ENCODE measurements around the gene SLC38A5. TPM values are rescaled to one million over a fixed set of nuclear protein-coding genes. Genes with fewer than 3 reads are reported as not detected.

SLC38A5 gene
- total and polyA plus RNA-seq, 9 of the 15 experiments (the other 6 are each of a cell fraction or from before 2014, with no cell fraction given): 9.3 to 228 (median 142) TPM

- POLR2A ChIA-PET: interaction anchor here (0.7 to 1.9 kb wide), 3 partner anchors 11 to 608 kb away, joined by 3 to 8 read pairs (median 3); no protein-coding TSS in a partner anchor
- Histone ChIP-seq H4K20me1 (replicated peaks; ENCODE audit: control insufficient read depth, insufficient read depth, low read length) (no peaks in the 10 kb centered on the region), H3K27ac (ENCODE audit: extremely low read depth, low read depth, low read length) (peak overlapping the region; percentile 91), H3K79me2 (ENCODE audit: control insufficient read depth, insufficient read depth, low read length) (peaks cover 57% of the 10 kb centered on the region), H3K9ac (ENCODE audit: insufficient read depth in 1 of 2, low read depth in 2 of 2, low read length in 2 of 2) (peak overlapping the region; percentile 94 to 96), H3K9me1 (ENCODE audit: control insufficient read depth, insufficient read depth, low read length) (no peaks in the 10 kb centered on the region), H3K4me1 (replicated peaks in 1 of 2; ENCODE audit: control insufficient read depth in 2 of 2, insufficient read depth in 2 of 2, low read length in 2 of 2) (peaks cover 31 to 47% of the 10 kb centered on the region in 2 experiments; a peak in 4 of 5 replicates), H2AFZ (ENCODE audit: low read depth, low read length) (peak overlapping the region; percentile 72), H3K4me2 (ENCODE audit: insufficient read depth, low read length) (peak overlapping the region; percentile 94), H3K9me3 (replicated peaks; ENCODE audit: control insufficient read depth, insufficient read depth, low read depth, low read length) (no peaks in the 10 kb centered on the region), H3K4me3 (peak overlapping the region; percentile 78), H3K27me3 (ENCODE audit: control insufficient read depth in 2 of 2, insufficient read depth in 2 of 2, low read length in 2 of 2) (no peaks in the 10 kb centered on the region), H3K36me3 (ENCODE audit: control insufficient read depth, insufficient read depth, low read length) (peaks cover 32% of the 10 kb centered on the region)
- FAIRE-seq: peak; percentile 84
- peak; percentile 73 to 83 (median 80) for DNase-seq (ENCODE audit: extremely low read depth in 1 of 4, low spot score in 3 of 4)
- no TSS peak for BruUV-seq (replicated peaks)
- in situ Hi-C loops (cut with MboI) (no loop called here), intact Hi-C loops (cut with micrococcal nuclease) (loop anchor here (5.0 kb wide), 1 partner anchor 211 kb away; the partner anchor contains the start of gene SSX1)
- peak; percentile 75 for ATAC-seq
- CTCF ChIA-PET (ENCODE audit: low intra/inter-chr PET ratio): no interaction called here
- 0% methylated on average over 12 of the region's 18 CpGs for whole genome bisulfite sequencing (ENCODE audit: insufficient coverage, low coverage, missing lambda C conversion rate)
- TF ChIP-seq MXI1 (IDR thresholded peaks at IDR 0.05; ENCODE audit: low read depth, low read length) (peak; percentile 92), BHLHE40 (IDR thresholded peaks at IDR 0.05; ENCODE audit: low read length) (0 out of 2 replicates have a peak, but pooled peaks have one; percentile 19), HLTF (IDR thresholded peaks at IDR 0.05) (no peak), NFE2 (IDR thresholded peaks at IDR 0.05; ENCODE audit: low read depth) (no peak), CTBP1 (IDR thresholded peaks at IDR 0.05; ENCODE audit: borderline replicate concordance) (no peak), ZNF239 (CRISPR knock-in tag; IDR thresholded peaks at IDR 0.05) (no peak), HDAC1 (IDR thresholded peaks at IDR 0.05) (peak in 1 of 2 experiments; percentile 91; a peak in 3 of 4 replicates), ATF7 (IDR thresholded peaks at IDR 0.05) (no peak), VEZF1 (CRISPR knock-in tag; IDR thresholded peaks at IDR 0.05) (peak; percentile 93)
- TF ChIP-seq, protein P1, sequence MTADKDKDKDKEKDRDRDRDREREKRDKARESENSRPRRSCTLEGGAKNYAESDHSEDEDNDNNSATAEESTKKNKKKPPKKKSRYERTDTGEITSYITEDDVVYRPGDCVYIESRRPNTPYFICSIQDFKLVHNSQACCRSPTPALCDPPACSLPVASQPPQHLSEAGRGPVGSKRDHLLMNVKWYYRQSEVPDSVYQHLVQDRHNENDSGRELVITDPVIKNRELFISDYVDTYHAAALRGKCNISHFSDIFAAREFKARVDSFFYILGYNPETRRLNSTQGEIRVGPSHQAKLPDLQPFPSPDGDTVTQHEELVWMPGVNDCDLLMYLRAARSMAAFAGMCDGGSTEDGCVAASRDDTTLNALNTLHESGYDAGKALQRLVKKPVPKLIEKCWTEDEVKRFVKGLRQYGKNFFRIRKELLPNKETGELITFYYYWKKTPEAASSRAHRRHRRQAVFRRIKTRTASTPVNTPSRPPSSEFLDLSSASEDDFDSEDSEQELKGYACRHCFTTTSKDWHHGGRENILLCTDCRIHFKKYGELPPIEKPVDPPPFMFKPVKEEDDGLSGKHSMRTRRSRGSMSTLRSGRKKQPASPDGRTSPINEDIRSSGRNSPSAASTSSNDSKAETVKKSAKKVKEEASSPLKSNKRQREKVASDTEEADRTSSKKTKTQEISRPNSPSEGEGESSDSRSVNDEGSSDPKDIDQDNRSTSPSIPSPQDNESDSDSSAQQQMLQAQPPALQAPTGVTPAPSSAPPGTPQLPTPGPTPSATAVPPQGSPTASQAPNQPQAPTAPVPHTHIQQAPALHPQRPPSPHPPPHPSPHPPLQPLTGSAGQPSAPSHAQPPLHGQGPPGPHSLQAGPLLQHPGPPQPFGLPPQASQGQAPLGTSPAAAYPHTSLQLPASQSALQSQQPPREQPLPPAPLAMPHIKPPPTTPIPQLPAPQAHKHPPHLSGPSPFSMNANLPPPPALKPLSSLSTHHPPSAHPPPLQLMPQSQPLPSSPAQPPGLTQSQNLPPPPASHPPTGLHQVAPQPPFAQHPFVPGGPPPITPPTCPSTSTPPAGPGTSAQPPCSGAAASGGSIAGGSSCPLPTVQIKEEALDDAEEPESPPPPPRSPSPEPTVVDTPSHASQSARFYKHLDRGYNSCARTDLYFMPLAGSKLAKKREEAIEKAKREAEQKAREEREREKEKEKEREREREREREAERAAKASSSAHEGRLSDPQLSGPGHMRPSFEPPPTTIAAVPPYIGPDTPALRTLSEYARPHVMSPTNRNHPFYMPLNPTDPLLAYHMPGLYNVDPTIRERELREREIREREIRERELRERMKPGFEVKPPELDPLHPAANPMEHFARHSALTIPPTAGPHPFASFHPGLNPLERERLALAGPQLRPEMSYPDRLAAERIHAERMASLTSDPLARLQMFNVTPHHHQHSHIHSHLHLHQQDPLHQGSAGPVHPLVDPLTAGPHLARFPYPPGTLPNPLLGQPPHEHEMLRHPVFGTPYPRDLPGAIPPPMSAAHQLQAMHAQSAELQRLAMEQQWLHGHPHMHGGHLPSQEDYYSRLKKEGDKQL (CRISPR knock-in tag; IDR thresholded peaks at IDR 0.05; ENCODE audit: borderline replicate concordance): no peak
- TF ChIP-seq, protein P2, sequence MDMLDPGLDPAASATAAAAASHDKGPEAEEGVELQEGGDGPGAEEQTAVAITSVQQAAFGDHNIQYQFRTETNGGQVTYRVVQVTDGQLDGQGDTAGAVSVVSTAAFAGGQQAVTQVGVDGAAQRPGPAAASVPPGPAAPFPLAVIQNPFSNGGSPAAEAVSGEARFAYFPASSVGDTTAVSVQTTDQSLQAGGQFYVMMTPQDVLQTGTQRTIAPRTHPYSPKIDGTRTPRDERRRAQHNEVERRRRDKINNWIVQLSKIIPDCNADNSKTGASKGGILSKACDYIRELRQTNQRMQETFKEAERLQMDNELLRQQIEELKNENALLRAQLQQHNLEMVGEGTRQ (CRISPR knock-in tag; IDR thresholded peaks at IDR 0.05): peak; percentile 55
Measured at GRCh38 chrX:48468247-48468671, 1.8 kb downstream of the SLC38A5 start.

All from K562 (cell line).